ELF-1 (cell line): Measurements from ENCODE around the gene TIRAP.

ENCODE experiments used
- DNase-seq: peaks from one replicate; pipeline ENCODE4 v3.0.0-alpha.2; 2016; ENCODE audit warnings: low read depth, low spot score

The TIRAP gene

GRCh38 chr11:126322996-126323395 lies 40.1 kb downstream of the TIRAP start:
- DNase-seq = no peak

- DNase-seq = no peak
These were observed 44.5 kb downstream of the TIRAP start for GRCh38 chr11:126327281-126328000.

GRCh38 chr11:126328001-126328390 lies 45.1 kb downstream of the TIRAP start:
- no peak for DNase-seq

- DNase-seq = no peak
These were observed 45.6 kb downstream of the TIRAP start for GRCh38 chr11:126328444-126328843.

GRCh38 chr11:126328938-126329643 lies 46.2 kb downstream of the TIRAP start:
- no peak for DNase-seq

GRCh38 chr11:126329644-126330211 lies 46.8 kb downstream of the TIRAP start:
- DNase-seq = no peak

- no peak for DNase-seq
These were observed 48.4 kb downstream of the TIRAP start for GRCh38 chr11:126331286-126331685.

GRCh38 chr11:126332221-126332711 lies 49.4 kb downstream of the TIRAP start:
- DNase-seq = no peak

- no peak for DNase-seq
These were observed 50.2 kb downstream of the TIRAP start for GRCh38 chr11:126333142-126333541.

GRCh38 chr11:126334659-126335462 lies 52.0 kb downstream of the TIRAP start:
- DNase-seq = no peak

GRCh38 chr11:126335463-126335760 lies 52.5 kb downstream of the TIRAP start:
- DNase-seq = no peak

- DNase-seq = no peak
These were observed 53.2 kb downstream of the TIRAP start for GRCh38 chr11:126336138-126336541.

- no peak for DNase-seq
These were observed 53.8 kb downstream of the TIRAP start for GRCh38 chr11:126336671-126337101.

GRCh38 chr11:126337126-126337473 lies 54.2 kb downstream of the TIRAP start:
- DNase-seq = no peak

- no peak for DNase-seq
These were observed 54.8 kb downstream of the TIRAP start for GRCh38 chr11:126337474-126338241.

GRCh38 chr11:126338346-126339055 lies 55.6 kb downstream of the TIRAP start:
- no peak for DNase-seq

GRCh38 chr11:126339073-126339862 lies 56.4 kb downstream of the TIRAP start:
- no peak for DNase-seq

- no peak for DNase-seq
These were observed 57.1 kb downstream of the TIRAP start for GRCh38 chr11:126339863-126340434.

GRCh38 chr11:126340960-126341606 lies 58.2 kb downstream of the TIRAP start:
- no peak for DNase-seq
